ENCODE data around the gene SLC22A23.

Gene SLC22A23

DNA sequence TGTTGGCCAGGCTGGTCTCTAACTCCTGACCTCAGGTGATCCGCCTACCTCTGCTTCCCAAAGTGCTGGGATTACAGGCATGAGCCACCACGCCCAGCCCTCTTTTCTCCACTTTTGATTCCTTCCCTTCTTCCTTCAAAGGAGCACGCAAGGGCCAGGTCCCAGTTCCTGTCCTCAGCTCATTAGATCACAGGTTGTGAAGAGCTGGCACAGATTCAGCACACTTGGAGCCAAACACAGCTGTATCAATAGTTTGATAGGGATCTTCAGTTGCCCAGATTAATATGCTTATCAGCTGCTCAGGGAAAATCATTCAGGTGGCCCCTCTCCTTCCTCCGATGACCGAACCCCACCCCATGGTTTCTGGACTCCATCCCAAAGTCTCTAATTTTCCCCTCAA is 14.4 kb upstream of the SLC22A23 start:
- no peaks in the 10 kb centered on the region for H3K36me3 ChIP-seq (ENCODE audit: control insufficient read depth, insufficient read depth, low read length)
- TF ChIP-seq, protein P1, sequence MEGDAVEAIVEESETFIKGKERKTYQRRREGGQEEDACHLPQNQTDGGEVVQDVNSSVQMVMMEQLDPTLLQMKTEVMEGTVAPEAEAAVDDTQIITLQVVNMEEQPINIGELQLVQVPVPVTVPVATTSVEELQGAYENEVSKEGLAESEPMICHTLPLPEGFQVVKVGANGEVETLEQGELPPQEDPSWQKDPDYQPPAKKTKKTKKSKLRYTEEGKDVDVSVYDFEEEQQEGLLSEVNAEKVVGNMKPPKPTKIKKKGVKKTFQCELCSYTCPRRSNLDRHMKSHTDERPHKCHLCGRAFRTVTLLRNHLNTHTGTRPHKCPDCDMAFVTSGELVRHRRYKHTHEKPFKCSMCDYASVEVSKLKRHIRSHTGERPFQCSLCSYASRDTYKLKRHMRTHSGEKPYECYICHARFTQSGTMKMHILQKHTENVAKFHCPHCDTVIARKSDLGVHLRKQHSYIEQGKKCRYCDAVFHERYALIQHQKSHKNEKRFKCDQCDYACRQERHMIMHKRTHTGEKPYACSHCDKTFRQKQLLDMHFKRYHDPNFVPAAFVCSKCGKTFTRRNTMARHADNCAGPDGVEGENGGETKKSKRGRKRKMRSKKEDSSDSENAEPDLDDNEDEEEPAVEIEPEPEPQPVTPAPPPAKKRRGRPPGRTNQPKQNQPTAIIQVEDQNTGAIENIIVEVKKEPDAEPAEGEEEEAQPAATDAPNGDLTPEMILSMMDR (IDR thresholded peaks at IDR 0.05; ENCODE audit: insufficient read depth, low read length, poor library complexity, severe bottlenecking), result no peak
- no peak for DNase-seq (ENCODE audit: extremely low read depth, insufficient read length)

DNA sequence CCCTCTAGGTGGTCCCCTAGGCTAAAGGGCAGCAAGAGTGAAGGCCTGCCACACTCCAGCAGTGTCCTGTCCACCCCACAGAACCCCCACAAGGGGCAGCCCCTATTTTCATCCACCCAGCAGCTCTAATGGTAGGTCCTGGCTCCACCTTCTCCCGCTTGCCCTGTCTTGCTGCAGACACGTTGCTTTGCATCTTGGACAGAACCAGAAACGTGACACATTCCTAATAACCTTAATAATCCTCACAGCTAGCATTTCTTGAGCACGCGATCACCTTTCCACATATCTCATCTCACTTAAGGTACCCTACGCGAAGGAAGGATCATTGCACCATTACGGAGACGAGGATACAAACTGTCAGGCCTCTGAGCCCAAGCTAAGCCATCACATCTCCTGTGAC is 11.7 kb upstream of the SLC22A23 start:
- no peaks in the 10 kb centered on the region; the same call in none of the 2 replicates for H3K27me3 ChIP-seq (replicated peaks; ENCODE audit: control insufficient read depth, insufficient read depth, low read length)
- H3K36me3 ChIP-seq (ENCODE audit: control insufficient read depth, insufficient read depth, low read length), result no peaks in the 10 kb centered on the region
- H3K4me3 ChIP-seq (replicated peaks; ENCODE audit: low read depth, low read length), result no peak overlapping the region
- DNase-seq (ENCODE audit: extremely low read depth, insufficient read length), result no peak
- TF ChIP-seq, protein P1 (IDR thresholded peaks at IDR 0.05; ENCODE audit: insufficient read depth, low read length, poor library complexity, severe bottlenecking), result no peak

More for the DNA sequence above, 14.4 kb upstream of the SLC22A23 start:
- Histone ChIP-seq H3K4me3 (replicated peaks; ENCODE audit: low read depth, low read length) (no peak overlapping the region), H3K27me3 (replicated peaks; ENCODE audit: control insufficient read depth, insufficient read depth, low read length) (no peaks in the 10 kb centered on the region; the same call in none of the 2 replicates)

- no peaks in the 10 kb centered on the region; the same call in none of the 2 replicates for H3K27me3 ChIP-seq (replicated peaks; ENCODE audit: control insufficient read depth, insufficient read depth, low read length)
These were observed 11.1 kb upstream of the SLC22A23 start for GRCh38 chr6:3467996-3468395.

GRCh38 chr6:3466488-3467219 is 9.8 kb upstream of the SLC22A23 start:
- TF ChIP-seq, protein P1 (IDR thresholded peaks at IDR 0.05; ENCODE audit: insufficient read depth, low read length, poor library complexity, severe bottlenecking), result no peak
- DNase-seq (ENCODE audit: extremely low read depth, insufficient read length), result no peak
- no peaks in the 10 kb centered on the region; the same call in 1 of the 2 replicates for H3K27me3 ChIP-seq (replicated peaks; ENCODE audit: control insufficient read depth, insufficient read depth, low read length)
- H3K36me3 ChIP-seq (ENCODE audit: control insufficient read depth, insufficient read depth, low read length), result no peaks in the 10 kb centered on the region
- H3K4me3 ChIP-seq (replicated peaks; ENCODE audit: low read depth, low read length), result no peak overlapping the region

More at GRCh38 chr6:3467996-3468395, 11.1 kb upstream of the SLC22A23 start:
- TF ChIP-seq, protein P1 (IDR thresholded peaks at IDR 0.05; ENCODE audit: insufficient read depth, low read length, poor library complexity, severe bottlenecking), result no peak
- no peak for DNase-seq (ENCODE audit: extremely low read depth, insufficient read length)
- no peak overlapping the region for H3K4me3 ChIP-seq (replicated peaks; ENCODE audit: low read depth, low read length)
- no peaks in the 10 kb centered on the region for H3K36me3 ChIP-seq (ENCODE audit: control insufficient read depth, insufficient read depth, low read length)

GRCh38 chr6:3460253-3460652 is 3.4 kb upstream of the SLC22A23 start:
- TF ChIP-seq, protein P1 (IDR thresholded peaks at IDR 0.05; ENCODE audit: insufficient read depth, low read length, poor library complexity, severe bottlenecking), result no peak

More at GRCh38 chr6:3460253-3460652, 3.4 kb upstream of the SLC22A23 start:
- H3K4me3 ChIP-seq (replicated peaks; ENCODE audit: low read depth, low read length), result no peak overlapping the region
- peaks cover 2% of the 10 kb centered on the region; the same call in 1 of the 2 replicates for H3K27me3 ChIP-seq (replicated peaks; ENCODE audit: control insufficient read depth, insufficient read depth, low read length)
- H3K36me3 ChIP-seq (ENCODE audit: control insufficient read depth, insufficient read depth, low read length), result no peaks in the 10 kb centered on the region
- no peak for DNase-seq (ENCODE audit: extremely low read depth, insufficient read length)
